ENCODE results near the gene SMIM23.

Gene SMIM23

DNA sequence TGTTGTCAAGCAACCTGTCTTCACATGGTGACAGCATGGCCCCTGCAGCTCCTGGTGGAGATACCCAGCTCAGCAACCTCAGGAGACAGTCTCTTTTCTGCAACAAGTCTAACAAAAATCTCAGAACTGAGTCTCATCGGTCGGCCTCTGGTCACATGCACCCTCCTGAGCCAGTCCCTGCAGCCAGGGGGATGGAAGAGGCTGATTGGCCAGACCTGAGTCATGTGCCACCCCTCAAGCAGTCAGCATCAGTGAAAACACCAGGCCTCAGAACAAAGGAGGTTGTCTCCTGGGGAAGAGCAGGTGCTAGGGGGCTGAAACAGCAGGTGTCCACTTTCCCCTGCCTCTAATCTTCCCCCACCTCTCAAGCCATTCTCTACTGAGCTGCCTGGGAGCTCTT lies 54.4 kb downstream of the SMIM23 start:
- TF ChIP-seq, protein P1, sequence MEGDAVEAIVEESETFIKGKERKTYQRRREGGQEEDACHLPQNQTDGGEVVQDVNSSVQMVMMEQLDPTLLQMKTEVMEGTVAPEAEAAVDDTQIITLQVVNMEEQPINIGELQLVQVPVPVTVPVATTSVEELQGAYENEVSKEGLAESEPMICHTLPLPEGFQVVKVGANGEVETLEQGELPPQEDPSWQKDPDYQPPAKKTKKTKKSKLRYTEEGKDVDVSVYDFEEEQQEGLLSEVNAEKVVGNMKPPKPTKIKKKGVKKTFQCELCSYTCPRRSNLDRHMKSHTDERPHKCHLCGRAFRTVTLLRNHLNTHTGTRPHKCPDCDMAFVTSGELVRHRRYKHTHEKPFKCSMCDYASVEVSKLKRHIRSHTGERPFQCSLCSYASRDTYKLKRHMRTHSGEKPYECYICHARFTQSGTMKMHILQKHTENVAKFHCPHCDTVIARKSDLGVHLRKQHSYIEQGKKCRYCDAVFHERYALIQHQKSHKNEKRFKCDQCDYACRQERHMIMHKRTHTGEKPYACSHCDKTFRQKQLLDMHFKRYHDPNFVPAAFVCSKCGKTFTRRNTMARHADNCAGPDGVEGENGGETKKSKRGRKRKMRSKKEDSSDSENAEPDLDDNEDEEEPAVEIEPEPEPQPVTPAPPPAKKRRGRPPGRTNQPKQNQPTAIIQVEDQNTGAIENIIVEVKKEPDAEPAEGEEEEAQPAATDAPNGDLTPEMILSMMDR (IDR thresholded peaks at IDR 0.05; ENCODE audit: low read depth, low read length, missing control alignments): no peak
- no peak overlapping the region for H3K4me3 ChIP-seq (replicated peaks; ENCODE audit: low read depth, low read length)
- DNase-seq (ENCODE audit: extremely low read depth, low read depth): no peak
